ENCODE results near the gene DNAH6. TPM values are rescaled to one million over a fixed set of nuclear protein-coding genes. Genes with fewer than 3 reads are reported as not detected.
A peak's percentile ranks its signal among the peaks of the same experiment; 100 is the strongest.
"Not testable (repeated sequence)": the region's sequence is repeated elsewhere in the genome, so short reads cannot be mapped to it uniquely, and the experiment has no call there.

Gene DNAH6
- total RNA-seq, 4 donors from 2014 or later: 0.06 to 0.38 (median 0.13) TPM; not detected in 1

DNA sequence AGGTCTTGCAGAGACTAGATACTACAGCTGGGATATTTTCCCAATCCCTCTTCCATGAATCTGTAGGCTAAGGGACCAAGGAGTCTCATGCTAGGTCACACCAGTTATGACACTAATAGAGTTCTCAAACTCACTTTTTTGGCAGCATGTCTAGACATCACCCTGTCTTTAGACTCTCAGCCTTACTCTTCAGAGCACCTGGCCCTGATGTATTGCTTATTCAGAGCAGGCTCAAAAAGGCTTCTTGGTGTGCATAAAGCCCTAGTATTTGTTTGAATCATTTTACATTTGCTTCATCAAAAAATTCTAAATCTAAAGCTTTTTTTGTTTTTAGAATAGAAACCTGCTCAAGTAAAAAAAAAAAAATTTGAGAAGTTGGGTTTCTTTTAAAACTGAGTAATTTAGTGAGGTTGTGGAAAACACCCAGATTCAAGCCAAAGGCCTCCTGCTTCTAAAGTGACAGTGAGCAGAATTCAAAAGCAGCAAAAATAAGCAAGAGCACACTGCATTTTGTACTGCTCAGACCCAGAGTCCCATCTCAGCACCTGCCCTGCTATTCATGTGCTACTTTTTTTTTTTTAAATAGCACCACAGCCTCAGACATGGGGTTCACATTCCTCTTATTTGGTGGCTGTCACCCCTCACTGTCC, 18.0 kb upstream of the DNAH6 start:
- no peak for DNase-seq
- Histone ChIP-seq H3K4me1 (no peaks in the 10 kb centered on the region), H3K27ac (no peak overlapping the region), H3K36me3 (no peaks in the 10 kb centered on the region), H3K4me3 (no peak overlapping the region), H3K9me3 (no peaks in the 10 kb centered on the region), H3K27me3 (no peaks in the 10 kb centered on the region)
- TF ChIP-seq POLR2A (IDR thresholded peaks at IDR 0.05): no peak
- TF ChIP-seq, protein P1, sequence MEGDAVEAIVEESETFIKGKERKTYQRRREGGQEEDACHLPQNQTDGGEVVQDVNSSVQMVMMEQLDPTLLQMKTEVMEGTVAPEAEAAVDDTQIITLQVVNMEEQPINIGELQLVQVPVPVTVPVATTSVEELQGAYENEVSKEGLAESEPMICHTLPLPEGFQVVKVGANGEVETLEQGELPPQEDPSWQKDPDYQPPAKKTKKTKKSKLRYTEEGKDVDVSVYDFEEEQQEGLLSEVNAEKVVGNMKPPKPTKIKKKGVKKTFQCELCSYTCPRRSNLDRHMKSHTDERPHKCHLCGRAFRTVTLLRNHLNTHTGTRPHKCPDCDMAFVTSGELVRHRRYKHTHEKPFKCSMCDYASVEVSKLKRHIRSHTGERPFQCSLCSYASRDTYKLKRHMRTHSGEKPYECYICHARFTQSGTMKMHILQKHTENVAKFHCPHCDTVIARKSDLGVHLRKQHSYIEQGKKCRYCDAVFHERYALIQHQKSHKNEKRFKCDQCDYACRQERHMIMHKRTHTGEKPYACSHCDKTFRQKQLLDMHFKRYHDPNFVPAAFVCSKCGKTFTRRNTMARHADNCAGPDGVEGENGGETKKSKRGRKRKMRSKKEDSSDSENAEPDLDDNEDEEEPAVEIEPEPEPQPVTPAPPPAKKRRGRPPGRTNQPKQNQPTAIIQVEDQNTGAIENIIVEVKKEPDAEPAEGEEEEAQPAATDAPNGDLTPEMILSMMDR (IDR thresholded peaks at IDR 0.05): no peak
- intact Hi-C loops (cut with DNase I): loop anchor here (10.0 kb wide), 3 partner anchors 137 to 427 kb away; partner anchors contain the start of gene TRABD2A

DNA sequence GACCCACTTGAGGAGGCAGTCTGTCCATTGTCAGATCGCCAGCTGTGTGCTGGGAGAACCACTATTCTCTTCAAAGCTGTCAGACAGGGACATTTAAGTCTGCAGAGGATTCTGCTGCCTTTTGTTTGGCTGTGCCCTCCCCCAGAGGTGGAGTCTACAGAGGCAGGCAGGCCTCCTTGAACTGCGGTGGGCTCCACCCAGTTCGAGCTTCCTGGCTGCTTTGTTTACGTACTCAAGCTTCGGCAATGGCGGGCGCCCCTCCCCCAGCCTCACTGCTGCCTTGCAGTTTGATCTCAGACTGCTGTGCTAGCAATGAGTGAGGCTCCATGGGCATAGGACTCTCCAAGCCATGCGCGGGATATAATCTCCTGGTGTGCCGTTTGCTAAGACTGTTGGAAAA, 5.3 kb upstream of the DNAH6 start:
- H3K36me3 ChIP-seq; H3K9me3 ChIP-seq; H3K4me1 ChIP-seq; H3K4me3 ChIP-seq; H3K27me3 ChIP-seq; H3K27ac ChIP-seq; intact Hi-C loops (cut with DNase I); DNase-seq: not testable (repeated sequence)
- WGBS, 2 donors: 82 to 88% methylated on average over 5 to 8 of the region's 10 CpGs

DNA sequence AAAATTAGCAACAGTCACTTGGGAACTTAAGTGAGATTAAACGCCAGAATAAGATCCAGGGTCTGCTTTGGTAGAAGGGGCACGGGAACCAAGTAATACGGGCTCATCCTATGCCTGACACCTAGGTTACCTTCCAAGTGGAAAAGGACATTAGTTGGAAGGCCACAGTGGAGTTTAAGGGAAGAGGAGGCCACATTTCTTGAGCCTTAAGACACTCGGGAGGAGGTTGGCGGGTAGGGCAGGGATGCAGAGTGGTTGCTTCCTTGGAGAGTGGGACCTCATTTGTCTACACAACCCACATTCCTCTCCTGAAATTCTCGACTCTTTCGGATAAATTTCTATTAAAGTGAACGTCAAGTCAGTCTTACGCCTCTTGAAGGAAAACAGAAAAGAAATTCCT, 510 bp upstream of the DNAH6 start:
- Histone ChIP-seq H3K4me3 (peak overlapping the region; percentile 29 to 67 (median 45)), H3K9me3 (no peaks in the 10 kb centered on the region), H3K36me3 (no peaks in the 10 kb centered on the region), H3K27ac (peak overlapping the region in 1 of 4 donors; percentile 7), H3K4me1 (peaks cover 0 to 14% (median 4%) of the 10 kb centered on the region in 3 donors), H3K27me3 (no peaks in the 10 kb centered on the region)
- intact Hi-C loops (cut with DNase I): no loop called here
- DNase-seq: no peak
- 52 to 56% methylated on average over 8 to 9 of the region's 9 CpGs for WGBS, 2 donors
- TF ChIP-seq, protein P1 (IDR thresholded peaks at IDR 0.05): no peak
- TF ChIP-seq POLR2A (IDR thresholded peaks at IDR 0.05): no peak

DNA sequence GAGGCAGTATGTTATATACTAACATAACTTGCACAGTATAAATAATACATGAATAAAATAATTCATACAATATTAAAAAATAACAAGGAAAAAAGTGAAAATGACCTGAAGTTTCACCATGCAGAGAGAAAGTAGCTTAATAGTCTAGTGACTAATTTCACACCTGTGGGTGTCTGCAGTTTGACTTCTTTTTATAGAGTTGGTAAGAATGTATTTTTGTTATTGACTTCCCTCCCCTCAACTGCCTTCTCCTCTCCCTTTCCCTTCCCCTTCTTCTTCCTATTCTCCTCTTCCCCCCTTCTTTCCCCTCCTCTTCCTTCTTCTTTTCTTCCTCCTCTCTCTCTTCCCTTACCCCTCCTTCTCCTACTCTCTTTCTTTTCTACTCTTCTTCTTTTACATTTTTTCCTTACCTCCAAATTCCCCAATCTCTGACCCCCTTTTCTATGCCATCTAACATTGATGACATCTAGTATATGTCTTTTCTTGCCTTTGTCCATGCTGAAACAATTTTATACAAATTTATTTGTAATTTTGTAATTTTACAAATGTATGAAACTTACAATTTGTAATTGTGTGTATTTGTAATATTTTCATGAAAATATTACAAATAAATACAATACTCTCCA, 3.1 kb downstream of the DNAH6 start:
- TF ChIP-seq POLR2A (IDR thresholded peaks at IDR 0.05): no peak
- TF ChIP-seq, protein P1 (IDR thresholded peaks at IDR 0.05): no peak
- no peak overlapping the region for H3K4me3 ChIP-seq
- H3K27me3 ChIP-seq: no peaks in the 10 kb centered on the region
- H3K27ac ChIP-seq: no peak overlapping the region
- H3K9me3 ChIP-seq: no peaks in the 10 kb centered on the region
- peaks cover 0 to 14% (median 4%) of the 10 kb centered on the region in 3 donors for H3K4me1 ChIP-seq
- H3K36me3 ChIP-seq: no peaks in the 10 kb centered on the region
- intact Hi-C loops (cut with DNase I): no loop called here
- no peak for DNase-seq

DNA sequence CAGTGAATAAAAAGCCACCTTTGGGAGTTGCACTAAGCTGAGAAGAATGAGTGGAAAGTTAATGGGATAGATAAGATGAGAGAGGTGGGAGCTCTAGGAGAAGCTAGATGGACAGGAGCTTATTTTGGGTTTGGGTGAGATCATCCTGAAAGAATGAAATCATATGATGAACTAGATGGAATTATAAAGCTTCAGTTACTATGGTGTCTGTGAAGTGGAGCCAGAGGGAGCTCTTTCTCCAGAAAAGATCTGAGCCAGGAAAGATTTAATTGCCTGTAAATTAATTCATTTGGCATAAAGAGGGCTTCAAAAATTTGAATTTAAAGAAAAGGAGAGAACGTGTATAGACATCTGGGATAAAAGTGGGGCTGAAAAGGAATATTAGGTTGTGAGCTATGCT, 10.3 kb downstream of the DNAH6 start:
- Histone ChIP-seq H3K27me3 (no peaks in the 10 kb centered on the region), H3K27ac (no peak overlapping the region), H3K36me3 (no peaks in the 10 kb centered on the region), H3K9me3 (no peaks in the 10 kb centered on the region), H3K4me1 (no peaks in the 10 kb centered on the region), H3K4me3 (no peak overlapping the region)
- DNase-seq: no peak
- no peak for TF ChIP-seq POLR2A (IDR thresholded peaks at IDR 0.05)
- TF ChIP-seq, protein P1 (IDR thresholded peaks at IDR 0.05): no peak
- 11 to 12% methylated on average over 1 of the region's 1 CpG for WGBS, 2 donors
- intact Hi-C loops (cut with DNase I): no loop called here

All from esophagus squamous epithelium (tissue), 5 donors.